ENCODE data around the gene PCDH17.

Gene PCDH17

DNA sequence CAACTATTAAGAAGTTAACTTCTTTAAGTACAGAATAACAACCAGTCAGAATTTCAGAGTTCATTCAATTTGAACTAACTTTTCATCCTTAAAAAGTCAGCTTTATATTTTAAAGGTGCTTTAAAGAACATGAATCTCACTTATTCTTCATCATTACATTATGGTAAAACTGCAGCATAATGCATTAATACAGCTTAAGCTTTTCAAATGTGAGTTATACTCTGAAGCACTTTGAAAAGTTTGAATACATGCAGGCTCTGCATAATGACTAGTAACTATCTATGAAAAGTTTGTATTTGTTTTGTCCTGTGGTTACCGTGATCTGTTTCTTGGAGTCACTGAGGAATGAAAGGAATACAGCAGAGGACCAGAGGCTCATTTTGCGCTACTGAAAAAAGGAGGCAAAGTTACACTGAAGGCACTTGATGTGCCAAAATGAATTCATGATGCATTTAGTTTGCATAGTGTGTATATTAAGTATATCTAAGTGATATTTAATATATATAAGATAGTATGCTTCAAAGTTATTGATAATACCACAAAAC lies 4.1 kb downstream of the PCDH17 start:
- no peak for DNase-seq

DNA sequence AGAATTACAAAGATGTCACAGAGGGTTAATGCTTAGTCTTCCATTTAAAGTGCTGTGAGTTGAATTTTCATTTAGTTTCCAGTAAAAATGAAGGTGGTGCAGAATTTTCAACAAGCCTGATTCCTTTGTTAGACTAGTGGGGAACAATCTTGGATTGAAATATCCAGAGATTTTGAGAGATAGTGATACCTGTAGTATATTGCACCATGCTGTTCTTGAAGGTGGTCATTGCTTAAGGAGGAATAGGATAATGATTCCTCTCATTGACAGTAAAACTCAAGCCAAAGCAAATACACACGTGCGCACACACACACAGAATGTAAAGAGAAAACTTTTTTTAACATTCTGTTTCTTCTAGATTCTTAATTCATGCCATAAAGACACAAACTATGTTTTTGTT lies 5.3 kb downstream of the PCDH17 start:
- DNase-seq = no peak

DNA sequence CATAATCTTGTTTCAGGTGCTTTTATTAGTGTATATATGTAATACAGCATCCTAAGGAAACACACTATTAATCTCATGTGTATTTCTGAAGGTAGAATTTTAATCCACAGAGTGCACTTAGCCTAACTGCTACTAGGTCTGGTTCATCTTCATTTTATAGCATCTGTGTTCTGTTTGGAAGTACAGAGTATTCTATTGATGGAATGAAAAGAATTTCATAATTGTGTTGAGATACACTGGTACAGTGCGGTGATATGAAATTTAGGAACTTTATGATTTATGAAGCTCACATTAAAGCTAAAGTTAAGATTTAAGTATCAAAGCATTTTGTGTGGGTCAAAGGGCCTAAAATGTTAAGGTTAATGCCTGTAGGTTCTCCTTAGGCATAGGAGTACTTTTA lies 6.0 kb downstream of the PCDH17 start:
- DNase-seq = no peak

DNA sequence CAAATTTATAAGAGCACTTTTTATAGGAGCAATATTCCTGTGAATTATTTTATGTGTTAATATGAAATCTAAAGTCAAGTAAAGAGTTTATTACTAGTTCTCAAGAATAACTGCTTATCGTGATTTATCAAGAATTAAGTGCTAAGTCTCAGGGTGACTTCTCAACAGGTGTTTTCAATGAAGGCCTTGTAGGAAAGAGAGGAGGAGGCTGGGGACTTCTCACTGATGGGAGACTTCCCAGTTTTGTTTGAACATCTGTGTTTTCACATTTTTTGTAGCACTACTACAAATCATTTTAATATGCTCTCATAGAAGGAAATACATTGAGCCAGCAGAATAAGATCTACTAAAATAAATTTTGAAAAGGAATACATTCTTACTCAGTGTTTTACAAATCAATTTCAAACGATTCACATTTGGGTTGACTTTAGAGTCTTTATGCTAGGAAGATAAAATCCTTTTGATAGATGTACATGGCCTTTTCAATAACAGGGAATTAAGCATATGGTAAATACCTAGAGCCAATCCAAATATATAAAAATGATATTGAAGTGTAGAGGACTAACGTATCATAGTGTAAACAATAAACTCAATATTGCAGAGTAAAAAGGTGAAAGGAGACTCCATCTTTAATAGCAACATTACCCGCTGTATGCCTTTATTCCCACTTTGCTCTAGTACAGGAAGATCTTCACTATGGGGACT lies 6.8 kb downstream of the PCDH17 start:
- no peak for DNase-seq

DNA sequence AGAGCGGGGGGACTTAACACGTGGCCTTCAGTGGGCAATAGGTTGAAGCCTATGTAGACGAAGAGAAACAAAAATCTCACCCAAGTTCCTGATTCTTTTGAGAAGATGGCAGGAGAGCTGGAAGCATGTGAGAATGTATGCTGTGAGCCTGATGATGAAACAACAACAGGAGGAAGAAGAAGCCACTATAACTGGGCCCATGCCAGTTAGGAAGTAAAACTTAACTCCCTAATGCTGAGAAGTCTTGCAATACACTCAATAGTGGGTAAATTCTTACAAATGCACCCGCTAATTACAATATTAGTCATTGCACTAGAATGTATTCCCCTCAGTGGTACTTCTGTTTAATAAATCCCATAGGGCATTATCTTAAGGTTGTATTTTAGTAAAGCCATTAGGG lies 9.1 kb downstream of the PCDH17 start:
- no peak for DNase-seq

DNA sequence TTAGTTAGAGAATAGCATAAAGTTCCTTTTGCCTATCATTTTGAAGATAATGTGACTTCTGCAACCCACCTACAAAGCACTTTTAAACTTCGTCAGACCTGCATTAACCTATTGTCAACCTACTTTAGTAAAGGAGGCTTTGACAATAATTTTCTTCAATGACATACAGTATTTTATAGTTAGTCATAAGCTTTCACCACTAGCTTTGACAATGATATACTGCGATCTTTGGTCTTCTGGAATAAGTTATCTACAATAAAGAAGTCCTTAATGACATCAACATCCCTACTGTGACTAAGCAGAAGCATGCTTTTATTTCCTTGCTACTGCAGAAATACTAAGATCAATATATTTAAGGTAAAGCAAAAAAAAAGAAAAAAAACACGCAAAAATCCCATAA lies 9.5 kb downstream of the PCDH17 start:
- no peak for DNase-seq

DNA sequence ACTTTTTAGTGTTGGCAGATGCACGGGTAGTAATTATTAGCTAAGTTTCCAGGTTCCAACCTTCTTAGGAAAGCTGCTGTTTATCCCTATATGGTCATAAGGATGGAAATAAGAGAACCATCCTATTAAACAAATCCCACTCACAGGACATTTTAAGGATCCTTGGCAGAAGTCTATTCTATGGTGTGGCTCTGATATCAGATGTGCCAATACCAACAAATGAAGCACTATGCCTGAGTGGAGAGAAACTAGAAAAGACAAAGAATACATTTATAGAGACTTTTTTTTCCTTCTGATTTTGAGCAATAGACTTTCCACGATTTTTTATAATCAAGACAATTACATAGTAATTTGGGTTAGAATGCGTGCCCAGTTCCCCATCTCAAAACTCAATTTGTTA lies 12.6 kb downstream of the PCDH17 start:
- no peak for DNase-seq

DNA sequence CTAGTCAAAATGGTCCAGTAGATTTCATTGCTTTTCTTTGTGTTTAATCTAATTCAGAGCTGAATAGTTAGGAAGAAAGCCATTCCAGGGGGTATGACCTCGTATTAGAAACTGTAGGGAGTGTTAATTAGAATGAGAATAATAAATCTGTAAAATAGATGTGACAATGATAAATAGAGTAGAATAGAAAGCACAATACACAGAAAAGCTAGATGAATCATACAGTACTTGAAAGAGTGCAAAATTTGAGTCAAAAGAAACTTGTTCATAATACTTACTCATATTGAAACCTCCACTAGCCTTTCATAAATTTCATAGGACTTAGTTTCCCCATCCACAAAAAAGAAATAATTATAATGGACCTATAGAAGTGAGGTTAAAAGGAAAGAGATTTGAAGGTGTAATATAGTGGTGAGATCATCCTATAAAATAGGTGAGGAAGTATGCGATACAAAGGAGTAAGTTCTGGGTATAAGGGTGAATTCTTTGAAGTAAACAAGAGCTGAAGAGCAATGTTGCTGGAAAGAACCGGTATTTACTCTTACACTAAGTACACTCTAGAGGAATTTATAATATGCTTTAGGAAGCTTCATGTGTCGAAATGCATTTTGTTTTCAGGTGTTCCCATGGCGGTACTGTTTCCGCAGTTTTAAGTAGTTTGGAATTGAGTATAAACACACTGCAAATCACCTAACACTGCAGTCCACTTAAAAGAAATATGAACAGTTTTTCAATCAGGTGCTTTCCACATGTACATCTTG lies 21.9 kb downstream of the PCDH17 start:
- no peak for DNase-seq

DNA sequence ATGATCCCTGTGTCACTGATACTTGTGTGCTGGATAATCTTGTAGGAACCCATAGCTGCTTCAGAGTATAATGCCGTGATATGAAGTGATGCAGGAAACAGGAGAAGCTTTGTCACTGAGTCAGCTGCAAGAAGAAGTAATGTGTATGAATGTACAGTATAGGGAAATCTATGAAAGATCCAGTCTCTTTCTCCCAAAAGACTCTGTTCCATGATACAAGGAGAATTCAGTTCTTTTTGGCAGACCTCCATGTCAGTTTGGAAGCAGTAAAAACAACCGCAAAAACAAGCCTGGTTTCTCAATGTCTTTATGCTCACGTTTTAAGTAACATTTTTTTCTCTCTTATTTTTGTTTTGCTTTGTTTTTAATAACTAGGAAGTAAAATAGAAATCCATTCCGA lies 33.9 kb downstream of the PCDH17 start:
- DNase-seq = no peak

DNA sequence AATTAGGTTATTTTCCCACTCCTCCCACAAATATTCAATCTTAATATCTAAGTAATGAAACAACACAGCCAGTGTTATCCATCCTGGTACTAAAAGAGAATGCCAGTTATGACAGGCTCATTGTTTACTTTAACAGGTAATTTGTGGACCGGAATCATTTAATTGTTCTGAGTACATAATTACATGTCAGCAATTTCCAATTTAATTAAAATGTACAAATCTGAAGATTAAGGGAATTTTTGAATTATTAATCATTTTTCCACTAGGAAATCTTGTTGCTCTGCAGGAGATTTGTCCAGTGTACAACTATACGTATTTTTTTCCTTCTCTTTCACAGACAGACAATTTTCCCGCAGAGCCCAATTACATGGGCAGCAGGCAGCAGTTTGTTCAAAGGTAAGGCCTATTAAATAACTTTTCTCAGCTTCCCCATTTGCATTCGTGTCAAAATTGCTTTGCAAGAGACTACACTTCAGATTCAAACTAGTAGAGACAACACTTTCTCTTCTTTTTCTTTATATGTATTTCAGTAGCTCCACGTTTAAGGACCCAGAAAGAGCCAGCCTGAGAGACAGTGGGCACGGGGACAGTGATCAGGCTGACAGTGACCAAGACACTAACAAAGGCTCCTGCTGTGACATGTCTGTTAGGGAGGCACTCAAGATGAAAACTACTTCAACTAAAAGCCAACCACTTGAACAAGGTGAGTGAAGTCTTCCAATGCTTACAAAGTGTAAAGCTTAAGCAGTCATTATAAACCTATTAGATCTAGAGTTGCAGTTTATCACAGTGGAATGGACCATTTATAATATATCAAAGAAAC lies 34.8 kb downstream of the PCDH17 start:
- DNase-seq = no peak

DNA sequence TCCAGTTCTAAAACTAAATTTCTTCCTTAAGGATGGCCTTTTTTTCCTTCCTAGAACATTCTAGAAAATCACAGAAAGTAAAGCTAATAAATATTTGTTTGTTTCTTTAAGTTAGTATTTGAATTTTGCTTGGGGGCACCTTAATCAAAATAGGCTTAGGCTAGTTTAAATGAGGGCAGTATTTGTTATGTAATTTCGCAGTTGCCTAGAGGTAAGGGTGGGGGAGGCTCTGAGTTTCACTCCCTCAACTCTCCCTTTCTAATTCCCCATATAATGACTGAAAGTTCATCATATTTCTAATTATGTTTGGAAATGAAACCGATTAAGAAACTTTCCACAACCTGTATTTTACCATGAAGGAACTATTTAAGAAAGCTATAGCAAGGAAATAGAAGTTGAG lies 40.6 kb downstream of the PCDH17 start:
- no peak for DNase-seq

DNA sequence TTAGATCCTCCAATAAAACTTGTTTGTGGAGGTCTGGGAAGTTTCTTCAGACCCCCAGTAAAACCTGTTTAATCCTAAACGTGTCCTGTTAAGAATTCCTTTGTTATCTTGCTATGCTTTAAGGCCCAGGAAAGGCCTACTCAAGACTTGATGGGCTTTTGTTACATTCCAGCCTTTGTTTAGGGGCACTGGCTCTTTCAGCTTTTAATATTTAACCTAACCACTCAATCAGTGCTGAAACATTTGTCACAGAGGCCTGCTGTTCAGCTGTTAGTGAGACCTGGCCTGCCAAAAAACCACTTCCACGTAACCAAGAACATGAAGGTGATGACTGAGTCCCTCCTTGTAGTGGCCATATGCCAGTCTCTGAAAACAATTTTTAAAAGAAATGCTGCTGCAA lies 41.7 kb downstream of the PCDH17 start:
- no peak for DNase-seq

DNA sequence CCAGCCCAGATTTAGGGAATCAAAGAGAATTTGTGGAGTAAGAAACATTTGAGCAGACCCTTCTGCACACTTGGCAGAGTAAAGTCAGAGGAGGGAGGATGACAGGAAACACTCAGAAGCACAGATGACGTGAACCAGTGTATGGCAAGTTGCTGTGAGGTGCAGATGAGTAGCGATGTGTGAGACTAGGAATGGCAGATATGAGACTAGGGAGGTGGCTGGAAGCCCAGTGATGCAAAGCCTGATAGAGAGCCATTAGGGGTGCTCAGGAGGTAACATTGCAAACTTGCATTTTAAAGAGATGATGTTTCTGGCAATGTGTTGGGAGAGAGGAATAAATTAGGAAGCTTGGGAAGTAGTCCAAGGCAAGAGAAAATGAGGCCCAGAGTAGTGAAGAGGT lies 44.0 kb downstream of the PCDH17 start:
- no peak for DNase-seq

DNA sequence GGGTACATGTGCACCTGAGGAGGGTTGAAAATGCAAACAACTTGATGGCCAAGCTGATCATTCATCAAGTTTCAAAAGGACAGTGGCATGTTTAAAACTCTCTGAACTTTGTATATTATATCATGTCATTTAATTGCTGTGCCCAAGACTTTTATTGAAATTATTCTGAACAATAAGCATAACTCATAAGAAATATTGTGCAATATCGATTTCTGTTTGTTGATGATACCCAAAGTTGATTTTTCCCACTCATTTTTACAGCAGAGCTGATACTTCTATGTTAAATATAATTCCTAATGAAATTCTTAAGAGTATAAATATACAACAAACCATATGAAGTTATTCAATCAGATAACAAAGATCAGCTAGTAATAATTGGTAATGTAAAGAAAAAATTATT lies 49.1 kb downstream of the PCDH17 start:
- DNase-seq = no peak

DNA sequence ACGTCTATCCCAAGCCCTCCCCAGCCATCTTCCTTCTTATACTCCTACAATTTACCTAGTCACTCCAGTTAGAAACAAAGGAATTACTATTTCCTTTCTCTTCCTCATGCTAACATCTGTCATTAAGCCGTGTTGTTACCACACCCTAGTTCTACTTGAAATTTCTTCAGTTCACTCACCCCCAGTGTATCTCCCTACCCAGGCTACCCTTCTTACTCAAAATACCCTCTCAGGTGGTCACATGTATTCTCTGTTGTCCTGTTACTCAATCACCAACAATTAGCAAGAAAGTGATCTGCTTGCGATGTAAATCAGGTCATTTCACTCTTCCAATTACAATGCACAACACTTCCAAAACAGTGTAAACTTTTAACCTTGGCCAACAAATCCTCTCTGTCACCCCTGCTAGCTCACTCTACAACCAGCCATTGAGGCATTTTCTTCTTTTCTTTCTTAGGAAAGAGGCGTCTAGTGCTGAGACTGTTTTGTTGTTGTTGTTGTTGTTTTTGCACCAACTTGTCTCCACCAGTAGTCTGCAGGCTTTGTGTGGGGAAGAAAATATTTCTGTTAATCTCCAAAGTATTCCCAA lies 50.7 kb downstream of the PCDH17 start:
- DNase-seq = no peak

DNA sequence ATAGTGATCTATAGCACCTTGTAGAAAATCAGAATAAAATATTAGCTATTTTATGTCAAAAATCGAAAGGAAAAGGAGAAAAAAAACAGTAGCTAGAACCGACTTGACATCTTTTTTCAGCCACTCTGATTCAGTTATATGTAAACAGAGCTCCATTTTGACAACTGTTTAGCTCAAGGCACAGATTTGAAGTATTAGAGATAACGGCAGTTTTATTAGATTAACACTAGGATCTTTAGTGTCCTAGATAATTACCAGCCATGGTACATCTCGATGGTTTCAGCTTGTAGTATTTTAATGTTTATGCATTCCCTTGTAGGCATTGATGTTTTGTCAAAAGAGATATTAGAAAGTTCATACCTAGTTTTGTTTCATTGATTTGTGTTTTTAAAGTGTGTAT lies 67.3 kb downstream of the PCDH17 start:
- DNase-seq = no peak

DNA sequence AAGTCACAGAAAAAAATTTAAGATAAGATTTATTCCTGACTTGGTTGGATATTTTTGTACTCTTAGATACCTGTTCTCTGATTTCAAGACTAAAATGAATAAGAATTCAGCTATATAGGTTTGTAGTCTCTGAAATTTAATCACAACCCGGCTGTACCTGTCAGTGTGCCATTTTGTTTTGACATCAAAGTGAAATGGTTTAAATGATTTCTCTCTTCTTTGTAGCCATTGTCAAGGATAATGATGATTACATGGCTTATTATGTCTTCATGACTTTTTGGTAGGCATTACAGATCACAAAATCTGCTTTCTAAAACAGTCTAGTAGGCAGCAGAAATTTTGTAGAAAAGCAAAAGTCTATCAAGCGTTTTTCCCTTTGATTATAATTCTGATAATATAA lies 72.5 kb downstream of the PCDH17 start:
- no peak for DNase-seq

DNA sequence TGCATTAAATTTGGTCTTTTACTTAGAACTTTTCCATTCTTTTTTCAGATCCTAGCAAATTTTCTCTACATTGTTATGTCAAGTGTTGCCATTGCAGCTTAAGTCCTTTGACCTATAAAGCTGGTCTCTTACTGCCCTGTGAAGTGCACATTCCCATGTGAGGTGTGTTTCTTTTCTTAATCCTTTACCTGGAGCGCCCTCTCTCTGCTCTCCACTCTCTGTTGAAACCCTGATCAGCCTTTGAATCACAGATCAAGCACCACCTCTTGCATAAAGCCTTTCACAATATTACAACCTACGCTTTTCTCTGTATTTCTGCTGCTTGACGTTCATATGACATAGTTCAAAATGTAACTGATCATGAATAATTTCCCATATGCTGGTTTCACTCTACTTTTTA lies 84.8 kb downstream of the PCDH17 start:
- no peak for DNase-seq

DNA sequence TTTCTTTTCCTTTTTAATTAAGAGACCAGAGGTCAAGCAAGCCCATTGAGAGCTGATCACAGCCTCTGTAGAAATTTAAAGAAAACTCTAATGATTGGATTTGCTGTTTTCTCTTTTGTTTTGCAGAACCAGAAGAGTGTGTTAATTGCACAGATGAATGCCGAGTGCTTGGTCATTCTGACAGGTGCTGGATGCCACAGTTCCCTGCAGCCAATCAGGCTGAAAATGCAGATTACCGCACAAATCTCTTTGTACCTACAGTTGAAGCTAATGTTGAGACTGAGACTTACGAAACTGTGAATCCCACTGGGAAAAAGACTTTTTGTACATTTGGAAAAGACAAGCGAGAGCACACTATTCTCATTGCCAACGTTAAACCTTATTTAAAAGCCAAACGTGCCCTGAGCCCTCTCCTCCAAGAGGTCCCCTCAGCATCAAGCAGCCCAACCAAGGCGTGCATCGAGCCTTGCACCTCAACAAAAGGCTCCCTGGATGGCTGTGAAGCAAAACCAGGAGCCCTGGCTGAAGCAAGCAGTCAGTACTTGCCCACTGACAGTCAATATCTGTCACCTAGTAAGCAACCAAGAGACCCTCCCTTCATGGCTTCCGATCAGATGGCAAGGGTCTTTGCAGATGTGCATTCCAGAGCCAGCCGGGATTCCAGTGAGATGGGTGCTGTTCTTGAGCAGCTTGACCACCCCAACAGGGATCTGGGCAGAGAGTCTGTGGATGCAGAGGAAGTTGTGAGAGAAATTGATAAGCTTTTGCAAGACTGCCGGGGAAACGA lies 93.1 kb downstream of the PCDH17 start:
- DNase-seq = no peak

DNA sequence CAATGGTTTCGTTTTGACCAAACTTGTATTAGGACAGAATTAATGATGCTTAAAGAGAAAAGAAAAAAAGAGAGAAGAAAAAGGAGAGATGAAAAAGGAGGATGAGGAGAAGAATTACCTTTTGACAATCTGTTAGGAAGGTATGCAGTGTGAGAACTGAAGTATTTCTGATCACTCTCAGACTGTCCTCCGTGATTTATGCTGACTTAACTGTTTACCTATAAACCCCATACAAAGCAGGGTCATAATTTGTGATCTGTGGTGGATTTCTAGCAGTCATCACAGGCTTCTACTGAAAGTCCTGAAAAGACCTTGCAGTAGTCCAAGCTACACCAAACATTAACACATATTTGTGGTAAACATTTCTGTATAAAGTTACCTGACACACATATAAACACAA lies 93.9 kb downstream of the PCDH17 start:
- no peak for DNase-seq

DNA sequence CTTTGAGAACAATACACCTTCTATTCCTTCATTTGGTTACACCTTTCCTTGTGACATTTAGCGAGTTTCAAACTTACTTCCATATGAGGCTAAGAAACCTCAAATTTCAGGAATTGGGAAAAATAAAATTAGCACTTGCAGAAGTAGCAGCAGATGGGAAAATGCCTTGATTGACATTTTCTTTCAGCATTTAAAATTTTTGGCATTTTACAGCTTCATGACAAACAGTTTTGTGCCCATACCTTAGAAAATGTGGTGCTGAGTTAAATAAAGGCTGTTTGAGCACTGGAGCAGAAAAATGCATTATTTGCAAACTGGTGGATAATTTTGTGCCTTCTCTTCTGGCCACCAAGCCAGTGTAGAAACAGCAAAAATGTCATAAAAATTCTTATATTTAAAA lies 95.4 kb downstream of the PCDH17 start:
- DNase-seq = no peak

DNA sequence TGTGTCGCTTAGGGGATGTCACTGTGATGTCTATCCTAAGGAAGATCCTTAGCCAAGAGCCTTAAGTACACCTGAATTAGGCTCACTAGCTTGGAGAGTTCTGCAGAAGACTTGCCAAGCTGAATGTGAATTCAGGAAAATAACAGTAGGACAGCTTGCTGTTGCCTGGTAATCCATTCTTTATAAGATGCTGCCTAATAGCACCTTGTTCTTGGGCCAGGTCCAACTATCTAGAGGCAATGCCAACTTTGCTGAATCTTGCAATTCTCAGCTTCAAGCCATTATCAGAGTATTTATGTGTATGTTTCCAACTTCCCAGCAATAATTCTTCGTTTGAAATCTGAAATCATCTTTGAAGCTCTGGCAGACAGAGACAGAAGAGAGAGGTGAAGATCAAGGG lies 102.8 kb downstream of the PCDH17 start:
- no peak for DNase-seq
